WTC11 (cell line): ENCODE data around the gene CRY2. TPM values are rescaled to one million over a fixed set of nuclear protein-coding genes. Genes with fewer than 3 reads are reported as not detected.
"Not testable (repeated sequence)": the region's sequence is repeated elsewhere in the genome, so short reads cannot be mapped to it uniquely, and the experiment has no call there.

Experiments
- ATAC-seq: fragments of 200-7000 bp; cut with Tn5 transposase; 2 replicates; pipeline ENCODE4 v1.10.0; 2021; ENCODE audit warnings: mild to moderate bottlenecking, moderate library complexity
- CTCF ChIA-PET: fragments of 300-600 bp; sonication (Branson Sonifier 250); formaldehyde crosslinking; loops from one replicate; lab custom pipeline; 2021; ENCODE audit warnings: antibody characterized with exemption; lab: Charles Lee
- POLR2A ChIA-PET: fragments of 350-600 bp; sonication (Branson Sonifier 250); formaldehyde crosslinking; loops from one replicate; lab custom pipeline; 2021; ENCODE audit warnings: antibody characterized with exemption; lab: Charles Lee
- DNase-seq: peaks from one replicate; pipeline ENCODE4 v3.0.0; 2021; ENCODE audit warnings: low spot score
- H3K27ac Mint-ChIP-seq: 2 replicates; pipeline ENCODE4 v1.8.0; 2021; ENCODE audit warnings: mixed read lengths
- H3K27me3 Mint-ChIP-seq: 2 replicates; pipeline ENCODE4 v1.8.0; 2021; ENCODE audit warnings: low read depth, mild to moderate bottlenecking, moderate library complexity, mixed read lengths
- H3K36me3 Mint-ChIP-seq: 2 replicates; pipeline ENCODE4 v1.8.0; 2021; ENCODE audit warnings: mixed read lengths
- H3K4me1 Mint-ChIP-seq: 2 replicates; pipeline ENCODE4 v1.8.0; 2022; ENCODE audit warnings: mixed read lengths
- H3K4me3 Mint-ChIP-seq: 2 replicates; pipeline ENCODE4 v1.8.0; 2021; ENCODE audit warnings: mild to moderate bottlenecking, moderate library complexity, mixed read lengths
- H3K9me3 Mint-ChIP-seq: 2 replicates; pipeline ENCODE4 v1.8.0; 2021; ENCODE audit warnings: mixed read lengths
- ARID4B ChIP-seq: sonication (generic); formaldehyde crosslinking; IDR thresholded peaks from 2 replicates; pipeline ENCODE4 v1.8.0; 2023; ENCODE audit warnings: missing genetic modification reagents, mild to moderate bottlenecking, borderline replicate concordance
- EMX1 ChIP-seq: fragments of 250-450 bp; sonication (Bioruptor Pico); IDR thresholded peaks from 2 replicates; pipeline ENCODE4 v1.8.0; 2021; ENCODE audit warnings: mild to moderate bottlenecking
- ESRRA ChIP-seq: sonication (generic); formaldehyde crosslinking; IDR thresholded peaks from 2 replicates; pipeline ENCODE4 v1.8.1; 2022; ENCODE audit warnings: mild to moderate bottlenecking, missing genetic modification reagents, borderline replicate concordance
- GTF2I ChIP-seq: fragments of 250-450 bp; sonication (Bioruptor Pico); conservative IDR thresholded peaks from 2 replicates; pipeline ENCODE4 v1.4.0; 2021; ENCODE audit warnings: mild to moderate bottlenecking
- JAZF1 ChIP-seq: fragments of 250-450 bp; sonication (Bioruptor Pico); IDR thresholded peaks from 2 replicates; pipeline ENCODE4 v1.9.0; 2021; ENCODE audit warnings: moderate library complexity, mild to moderate bottlenecking, inconsistent platforms
- NFE2L1 ChIP-seq: sonication (generic); formaldehyde crosslinking; IDR thresholded peaks from 2 replicates; pipeline ENCODE4 v1.8.1; 2023; ENCODE audit warnings: missing genetic modification reagents
- NFYB ChIP-seq: sonication (generic); formaldehyde crosslinking; conservative IDR thresholded peaks from 2 replicates; pipeline ENCODE4 v1.8.0; 2022; ENCODE audit warnings: low read depth, missing genetic modification reagents
- NR1H2 ChIP-seq: sonication (generic); formaldehyde crosslinking; IDR thresholded peaks from 2 replicates; pipeline ENCODE4 v1.9.0; 2021; ENCODE audit warnings: mild to moderate bottlenecking, moderate library complexity, missing genetic modification reagents
- RORB ChIP-seq: fragments of 250-450 bp; sonication (Bioruptor Pico); IDR thresholded peaks from 2 replicates; pipeline ENCODE4 v1.9.0; 2021; ENCODE audit warnings: mild to moderate bottlenecking
- TEAD1 ChIP-seq: sonication (generic); formaldehyde crosslinking; IDR thresholded peaks from 2 replicates; pipeline ENCODE4 v1.8.0; 2022; ENCODE audit warnings: mild to moderate bottlenecking, missing genetic modification reagents
- TP53 ChIP-seq: sonication (generic); formaldehyde crosslinking; IDR thresholded peaks from 2 replicates; pipeline ENCODE4 v1.8.1; 2023; ENCODE audit warnings: mild to moderate bottlenecking, missing genetic modification reagents
- ZNF219 ChIP-seq: sonication (generic); formaldehyde crosslinking; IDR thresholded peaks from 2 replicates; pipeline ENCODE4 v1.8.0; 2023; ENCODE audit warnings: missing genetic modification reagents, mild to moderate bottlenecking, borderline replicate concordance
- ZNF232 ChIP-seq: sonication (generic); formaldehyde crosslinking; IDR thresholded peaks from 2 replicates; pipeline ENCODE4 v1.8.0; 2022; ENCODE audit warnings: mild to moderate bottlenecking, missing genetic modification reagents
- ZNF263 ChIP-seq: sonication (generic); formaldehyde crosslinking; IDR thresholded peaks from 2 replicates; pipeline ENCODE4 v1.8.1; 2022; ENCODE audit warnings: low read depth, mild to moderate bottlenecking, moderate library complexity, missing genetic modification reagents
- ZNF396 ChIP-seq: fragments of 250-450 bp; sonication (Bioruptor Pico); IDR thresholded peaks from 2 replicates; pipeline ENCODE4 v1.8.0; 2021; ENCODE audit warnings: mild to moderate bottlenecking, moderate library complexity, borderline replicate concordance
- ZNF423 ChIP-seq: fragments of 250-450 bp; sonication (Bioruptor Pico); IDR thresholded peaks from 2 replicates; pipeline ENCODE4 v2.1.2; 2022; ENCODE audit warnings: mild to moderate bottlenecking, moderate library complexity
- ZNF671 ChIP-seq: fragments of 250-450 bp; sonication (Bioruptor Pico); IDR thresholded peaks from 2 replicates; pipeline ENCODE4 v1.8.0; 2021; ENCODE audit warnings: mild to moderate bottlenecking
- total RNA-seq: library from RNA; stranded (reverse); gene quantifications from 3 replicates; pipeline ENCODE4 v1.2.3, GENCODE V29; 2021
- TF ChIP-seq, protein P1 (sequence below): sonication (generic); formaldehyde crosslinking; conservative IDR thresholded peaks from 2 replicates; pipeline ENCODE4 v1.8.1; 2022; ENCODE audit warnings: mild to moderate bottlenecking, missing genetic modification reagents
- TF ChIP-seq, protein P2 (sequence below): sonication (generic); formaldehyde crosslinking; IDR thresholded peaks from 2 replicates; pipeline ENCODE4 v1.8.1; 2023; ENCODE audit warnings: mild to moderate bottlenecking, missing genetic modification reagents, moderate library complexity
- TF ChIP-seq, protein P3 (sequence below): sonication (generic); formaldehyde crosslinking; IDR thresholded peaks from 2 replicates; pipeline ENCODE4 v1.8.1; 2023; ENCODE audit warnings: mild to moderate bottlenecking, missing genetic modification reagents, moderate library complexity
- TF ChIP-seq, protein P4 (sequence below): fragments of 250-450 bp; sonication (Bioruptor Pico); IDR thresholded peaks from 2 replicates; pipeline ENCODE4 v1.9.0; 2021; ENCODE audit warnings: mild to moderate bottlenecking, borderline replicate concordance

Gene CRY2
- total RNA-seq, 1 experiment from 2014 or later, result 18.3 TPM

DNA sequence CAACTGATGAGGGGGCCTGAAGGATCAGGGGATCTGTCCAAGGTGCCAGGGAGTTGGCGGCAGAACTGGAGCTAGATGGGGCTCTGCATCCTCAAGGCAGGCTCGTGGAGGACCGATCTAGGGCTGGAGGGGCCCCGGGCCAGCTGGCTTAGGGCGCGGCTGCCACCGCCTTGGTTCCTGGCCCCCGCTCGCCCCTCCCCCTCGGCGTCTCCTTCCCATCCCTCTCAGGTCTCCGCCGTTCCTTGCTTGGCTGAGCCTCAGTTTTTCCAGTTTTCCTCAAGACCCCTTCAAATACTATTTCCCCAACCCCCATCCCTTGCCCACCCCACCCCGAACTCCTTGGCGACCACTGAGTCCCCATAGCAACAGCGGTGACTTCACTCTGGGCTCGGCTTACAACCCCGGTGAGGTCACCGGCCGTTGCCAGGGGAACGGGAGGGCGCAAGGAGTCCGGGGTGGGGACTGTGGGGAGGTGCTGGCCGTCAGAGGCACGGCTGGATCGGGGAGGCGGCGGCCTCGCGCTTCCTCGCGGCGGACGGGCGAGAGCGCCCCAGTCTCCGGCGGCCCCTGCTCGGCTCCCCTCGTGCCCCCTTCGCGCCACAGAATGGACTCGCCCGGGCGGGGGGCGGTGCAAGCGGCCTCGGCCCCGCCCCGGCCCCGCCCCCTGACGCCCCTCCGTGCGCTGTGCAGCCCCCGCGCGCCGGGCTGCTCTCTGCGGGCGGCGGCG is 52.3 kb downstream of the CRY2 start (continued):
- TF ChIP-seq ARID4B (peak; percentile 67), EMX1 (CRISPR knock-in tag) (no peak), ZNF232 (peak; percentile 53; the same call in 1 of the 2 replicates), TP53 (CRISPR knock-in tag) (no peak), ZNF671 (no peak)
- TF ChIP-seq, protein P1, sequence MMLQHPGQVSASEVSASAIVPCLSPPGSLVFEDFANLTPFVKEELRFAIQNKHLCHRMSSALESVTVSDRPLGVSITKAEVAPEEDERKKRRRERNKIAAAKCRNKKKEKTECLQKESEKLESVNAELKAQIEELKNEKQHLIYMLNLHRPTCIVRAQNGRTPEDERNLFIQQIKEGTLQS (CRISPR knock-in tag), result peak; percentile 14; the same call in 1 of the 2 replicates
- TF ChIP-seq, all 79 proteins: peak for 9

DNA sequence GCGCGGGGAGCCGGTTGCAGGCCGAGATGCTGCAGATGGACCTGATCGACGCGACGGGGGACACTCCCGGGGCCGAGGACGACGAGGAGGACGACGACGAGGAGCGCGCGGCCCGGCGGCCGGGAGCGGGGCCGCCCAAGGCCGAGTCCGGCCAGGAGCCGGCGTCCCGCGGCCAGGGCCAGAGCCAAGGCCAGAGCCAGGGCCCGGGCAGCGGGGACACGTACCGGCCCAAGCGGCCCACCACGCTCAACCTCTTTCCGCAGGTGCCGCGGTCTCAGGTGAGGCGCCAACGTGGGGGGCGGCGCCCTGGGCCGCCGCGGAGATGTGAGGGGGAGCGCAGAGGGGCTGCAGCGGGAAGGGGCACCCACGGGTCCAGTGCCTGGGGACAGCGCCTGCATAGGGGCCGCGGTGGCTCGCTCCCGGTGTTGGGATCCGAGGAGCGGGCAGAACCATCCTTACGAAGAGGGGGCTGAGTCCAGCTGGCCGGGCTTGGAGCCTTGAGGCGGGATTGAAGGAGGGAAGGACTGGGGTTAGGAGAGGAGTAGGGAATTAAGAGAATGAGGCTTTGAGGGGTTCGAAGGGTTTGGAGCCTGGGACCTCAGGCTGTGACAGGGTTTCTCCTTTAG is 53.0 kb downstream of the CRY2 start:
- ChIA-PET POLR2A (interaction anchor here (0.9 to 1.0 kb wide), 3 partner anchors 17 to 35 kb away, joined by 3 to 4 read pairs (median 3); partner anchors contain the start of genes LARGE2 and PEX16), CTCF (interaction anchor here (0.8 to 1.5 kb wide), 6 partner anchors 14 to 74 kb away, joined by 3 to 5 read pairs (median 4); partner anchors contain the start of gene PEX16)
- ATAC-seq, result peak; percentile 9
- not testable (repeated sequence) for H3K27me3 Mint-ChIP-seq, DNase-seq, H3K27ac Mint-ChIP-seq, H3K36me3 Mint-ChIP-seq, H3K9me3 Mint-ChIP-seq
- Mint-ChIP-seq H3K4me1 (peaks cover 18% of the 10 kb centered on the region), H3K4me3 (peak overlapping the region; percentile 70)

GRCh38 chr11:45900916-45901617 is 53.8 kb downstream of the CRY2 start:
- Mint-ChIP-seq H3K9me3 (no peaks in the 10 kb centered on the region), H3K4me3 (peak overlapping the region; percentile 70), H3K36me3 (0 out of 2 replicates have a peak, but pooled peaks cover 3% of the 10 kb centered on the region), H3K27me3 (peaks cover 6% of the 10 kb centered on the region), H3K4me1 (peaks cover 15% of the 10 kb centered on the region), H3K27ac (no peak overlapping the region)
- ChIA-PET CTCF (interaction anchor here (0.8 to 1.5 kb wide), 7 partner anchors 14 to 105 kb away, joined by 3 to 5 read pairs (median 4); partner anchors contain the start of gene PEX16), POLR2A (interaction anchor here (0.9 to 1.0 kb wide), 3 partner anchors 17 to 34 kb away, joined by 3 to 4 read pairs (median 3); partner anchors contain the start of genes LARGE2 and PEX16)
- ATAC-seq (no peak), DNase-seq (no peak)
- TF ChIP-seq ZNF263 (CRISPR knock-in tag), result no peak
- no peak for TF ChIP-seq NFE2L1
- no peak for TF ChIP-seq ZNF219
- TF ChIP-seq ZNF396 (CRISPR knock-in tag), result no peak
- TF ChIP-seq, protein P2, sequence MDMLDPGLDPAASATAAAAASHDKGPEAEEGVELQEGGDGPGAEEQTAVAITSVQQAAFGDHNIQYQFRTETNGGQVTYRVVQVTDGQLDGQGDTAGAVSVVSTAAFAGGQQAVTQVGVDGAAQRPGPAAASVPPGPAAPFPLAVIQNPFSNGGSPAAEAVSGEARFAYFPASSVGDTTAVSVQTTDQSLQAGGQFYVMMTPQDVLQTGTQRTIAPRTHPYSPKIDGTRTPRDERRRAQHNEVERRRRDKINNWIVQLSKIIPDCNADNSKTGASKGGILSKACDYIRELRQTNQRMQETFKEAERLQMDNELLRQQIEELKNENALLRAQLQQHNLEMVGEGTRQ (CRISPR knock-in tag), result no peak
- no peak for TF ChIP-seq JAZF1 (CRISPR knock-in tag)
- no peak for TF ChIP-seq NR1H2 (CRISPR knock-in tag)
- TF ChIP-seq GTF2I, result no peak
- no peak for TF ChIP-seq ZNF423 (CRISPR knock-in tag)
- TF ChIP-seq, protein P3, sequence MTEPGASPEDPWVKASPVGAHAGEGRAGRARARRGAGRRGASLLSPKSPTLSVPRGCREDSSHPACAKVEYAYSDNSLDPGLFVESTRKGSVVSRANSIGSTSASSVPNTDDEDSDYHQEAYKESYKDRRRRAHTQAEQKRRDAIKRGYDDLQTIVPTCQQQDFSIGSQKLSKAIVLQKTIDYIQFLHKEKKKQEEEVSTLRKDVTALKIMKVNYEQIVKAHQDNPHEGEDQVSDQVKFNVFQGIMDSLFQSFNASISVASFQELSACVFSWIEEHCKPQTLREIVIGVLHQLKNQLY (CRISPR knock-in tag), result no peak
- TF ChIP-seq ESRRA, result no peak
- TF ChIP-seq, protein P4, sequence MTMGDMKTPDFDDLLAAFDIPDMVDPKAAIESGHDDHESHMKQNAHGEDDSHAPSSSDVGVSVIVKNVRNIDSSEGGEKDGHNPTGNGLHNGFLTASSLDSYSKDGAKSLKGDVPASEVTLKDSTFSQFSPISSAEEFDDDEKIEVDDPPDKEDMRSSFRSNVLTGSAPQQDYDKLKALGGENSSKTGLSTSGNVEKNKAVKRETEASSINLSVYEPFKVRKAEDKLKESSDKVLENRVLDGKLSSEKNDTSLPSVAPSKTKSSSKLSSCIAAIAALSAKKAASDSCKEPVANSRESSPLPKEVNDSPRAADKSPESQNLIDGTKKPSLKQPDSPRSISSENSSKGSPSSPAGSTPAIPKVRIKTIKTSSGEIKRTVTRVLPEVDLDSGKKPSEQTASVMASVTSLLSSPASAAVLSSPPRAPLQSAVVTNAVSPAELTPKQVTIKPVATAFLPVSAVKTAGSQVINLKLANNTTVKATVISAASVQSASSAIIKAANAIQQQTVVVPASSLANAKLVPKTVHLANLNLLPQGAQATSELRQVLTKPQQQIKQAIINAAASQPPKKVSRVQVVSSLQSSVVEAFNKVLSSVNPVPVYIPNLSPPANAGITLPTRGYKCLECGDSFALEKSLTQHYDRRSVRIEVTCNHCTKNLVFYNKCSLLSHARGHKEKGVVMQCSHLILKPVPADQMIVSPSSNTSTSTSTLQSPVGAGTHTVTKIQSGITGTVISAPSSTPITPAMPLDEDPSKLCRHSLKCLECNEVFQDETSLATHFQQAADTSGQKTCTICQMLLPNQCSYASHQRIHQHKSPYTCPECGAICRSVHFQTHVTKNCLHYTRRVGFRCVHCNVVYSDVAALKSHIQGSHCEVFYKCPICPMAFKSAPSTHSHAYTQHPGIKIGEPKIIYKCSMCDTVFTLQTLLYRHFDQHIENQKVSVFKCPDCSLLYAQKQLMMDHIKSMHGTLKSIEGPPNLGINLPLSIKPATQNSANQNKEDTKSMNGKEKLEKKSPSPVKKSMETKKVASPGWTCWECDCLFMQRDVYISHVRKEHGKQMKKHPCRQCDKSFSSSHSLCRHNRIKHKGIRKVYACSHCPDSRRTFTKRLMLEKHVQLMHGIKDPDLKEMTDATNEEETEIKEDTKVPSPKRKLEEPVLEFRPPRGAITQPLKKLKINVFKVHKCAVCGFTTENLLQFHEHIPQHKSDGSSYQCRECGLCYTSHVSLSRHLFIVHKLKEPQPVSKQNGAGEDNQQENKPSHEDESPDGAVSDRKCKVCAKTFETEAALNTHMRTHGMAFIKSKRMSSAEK (CRISPR knock-in tag), result no peak
- no peak for TF ChIP-seq TEAD1 (CRISPR knock-in tag)
- no peak for TF ChIP-seq NFYB
- TF ChIP-seq RORB (CRISPR knock-in tag), result no peak
